Calu3 (cell line): ENCODE measurements around the gene KCTD1. TPM values are rescaled to one million over a fixed set of nuclear protein-coding genes. Genes with fewer than 3 reads are reported as not detected.

ENCODE experiments used
- BruUV-seq: library from RNA; stranded (reverse); fragments of 400-500 nt; replicated peaks from 2 replicates; lab custom pipeline; 2021; lab: Mats Ljungman, UMichigan
- CTCF ChIA-PET: fragments of 300-600 bp; sonication (Branson Sonifier 250); formaldehyde crosslinking; loops from one replicate; lab custom pipeline; 2022; ENCODE audit warnings: antibody characterized with exemption; lab: Charles Lee
- DNase-seq: peaks from one replicate; pipeline ENCODE4 v3.0.0; 2022
- H3K27ac Mint-ChIP-seq: one replicate; pipeline ENCODE4 v1.8.0; 2022; ENCODE audit warnings: mixed read lengths; ENCODE audit not compliant: unreplicated experiment
- H3K27me3 Mint-ChIP-seq: one replicate; pipeline ENCODE4 v1.8.0; 2022; ENCODE audit warnings: mixed read lengths; ENCODE audit not compliant: unreplicated experiment
- H3K36me3 Mint-ChIP-seq: one replicate; pipeline ENCODE4 v1.8.0; 2022; ENCODE audit warnings: mild to moderate bottlenecking, moderate library complexity, mixed read lengths; ENCODE audit not compliant: insufficient read depth, unreplicated experiment
- H3K4me1 Mint-ChIP-seq: one replicate; pipeline ENCODE4 v1.8.0; 2022; ENCODE audit warnings: mild to moderate bottlenecking, low read depth, mixed read lengths; ENCODE audit not compliant: unreplicated experiment
- H3K4me3 Mint-ChIP-seq: one replicate; pipeline ENCODE4 v1.8.0; 2022; ENCODE audit warnings: mild to moderate bottlenecking, low read depth, moderate library complexity, mixed read lengths; ENCODE audit not compliant: unreplicated experiment
- H3K9me3 Mint-ChIP-seq: one replicate; pipeline ENCODE4 v1.8.0; 2022; ENCODE audit warnings: low read depth, mixed read lengths; ENCODE audit not compliant: unreplicated experiment
- CTCF ChIP-seq: fragments of 200-600 bp; IDR thresholded peaks from one replicate; pipeline ENCODE4 v1.8.0; 2022; ENCODE audit warnings: antibody characterized with exemption; ENCODE audit not compliant: unreplicated experiment
- intact Hi-C: fragments of 100-400 bp; cut with micrococcal nuclease; formaldehyde crosslinking; loops from one replicate; pipeline ENCODE4 v1.10.0; 2022; ENCODE audit not compliant: unreplicated experiment
- total RNA-seq: library from RNA; stranded (reverse); gene quantifications from 2 replicates; pipeline ENCODE4 v1.2.3, GENCODE V29; 2022

KCTD1 gene
- total RNA-seq, 1 experiment from 2014 or later, result 54.1 TPM

GRCh38 chr18:26488417-26489009, 59.8 kb downstream of the KCTD1 start:
- peak; percentile 43 for DNase-seq
- TF ChIP-seq CTCF, result no peak
- H3K27ac Mint-ChIP-seq, result peak overlapping the region; percentile 91
- no peaks in the 10 kb centered on the region for H3K9me3 Mint-ChIP-seq
- H3K4me1 Mint-ChIP-seq, result peaks cover 76% of the 10 kb centered on the region
- no peaks in the 10 kb centered on the region for H3K27me3 Mint-ChIP-seq
- CTCF ChIA-PET, result interaction anchor here (0.8 to 2.4 kb wide), 7 partner anchors 11 to 132 kb away, joined by 3 to 9 read pairs (median 4); no protein-coding TSS in a partner anchor
- intact Hi-C loops, result loop anchor here (10.0 kb wide), 1 partner anchor 84 kb away; no protein-coding TSS in a partner anchor
- no TSS peak for BruUV-seq
- peak overlapping the region; percentile 9 for H3K4me3 Mint-ChIP-seq
- H3K36me3 Mint-ChIP-seq, result peaks cover 44% of the 10 kb centered on the region

GRCh38 chr18:26487437-26487836, 60.9 kb downstream of the KCTD1 start:
- intact Hi-C loops, result loop anchor here (1.0 to 10.0 kb wide), 2 partner anchors 24 to 83 kb away; no protein-coding TSS in a partner anchor
- no peaks in the 10 kb centered on the region for H3K9me3 Mint-ChIP-seq
- H3K4me3 Mint-ChIP-seq, result peak overlapping the region; percentile 43
- H3K4me1 Mint-ChIP-seq, result peaks cover 78% of the 10 kb centered on the region
- peak overlapping the region; percentile 91 for H3K27ac Mint-ChIP-seq
- CTCF ChIA-PET, result interaction anchor here (0.8 to 2.4 kb wide), 8 partner anchors 9 to 133 kb away, joined by 3 to 9 read pairs (median 4); no protein-coding TSS in a partner anchor
- BruUV-seq, result no TSS peak
- peak; percentile 86 for DNase-seq
- TF ChIP-seq CTCF, result no peak
- H3K27me3 Mint-ChIP-seq, result no peaks in the 10 kb centered on the region
- peaks cover 49% of the 10 kb centered on the region for H3K36me3 Mint-ChIP-seq

DNA sequence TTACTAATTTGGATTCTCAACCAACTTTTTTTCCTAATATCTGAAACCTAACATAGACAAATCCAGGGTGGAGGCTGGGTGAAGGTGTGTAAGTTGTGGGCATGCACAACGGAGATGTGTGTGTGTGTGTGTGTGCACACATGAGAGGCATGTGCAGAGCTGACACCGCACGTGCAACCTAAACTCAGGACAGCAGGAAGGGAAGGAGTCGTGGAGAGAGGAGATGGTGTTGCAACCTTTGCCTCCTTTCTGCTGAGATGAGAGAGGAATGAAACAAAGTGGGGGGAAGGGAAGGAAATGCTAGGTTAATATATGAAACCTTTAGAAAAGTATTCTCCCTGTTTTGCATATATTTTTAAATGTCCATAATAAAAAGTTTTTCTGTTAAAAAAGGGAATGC, 64.7 kb downstream of the KCTD1 start:
- no peak overlapping the region for H3K4me3 Mint-ChIP-seq
- no peaks in the 10 kb centered on the region for H3K27me3 Mint-ChIP-seq
- TF ChIP-seq CTCF, result no peak
- peak overlapping the region; percentile 99 for H3K27ac Mint-ChIP-seq
- CTCF ChIA-PET, result no interaction called here
- peaks cover 64% of the 10 kb centered on the region for H3K36me3 Mint-ChIP-seq
- BruUV-seq, result no TSS peak
- intact Hi-C loops, result loop anchor here (10.0 kb wide), 1 partner anchor 79 kb away; no protein-coding TSS in a partner anchor
- H3K9me3 Mint-ChIP-seq, result no peaks in the 10 kb centered on the region
- peaks cover 84% of the 10 kb centered on the region for H3K4me1 Mint-ChIP-seq
- no peak for DNase-seq

GRCh38 chr18:26482569-26482968, 65.8 kb downstream of the KCTD1 start:
- H3K4me1 Mint-ChIP-seq, result peaks cover 84% of the 10 kb centered on the region

More at GRCh38 chr18:26482569-26482968, 65.8 kb downstream of the KCTD1 start:
- no TSS peak for BruUV-seq
- intact Hi-C loops, result loop anchor here (10.0 kb wide), 1 partner anchor 78 kb away; no protein-coding TSS in a partner anchor
- Mint-ChIP-seq H3K4me3 (peak overlapping the region; percentile 20), H3K27me3 (no peaks in the 10 kb centered on the region), H3K36me3 (peaks cover 66% of the 10 kb centered on the region), H3K9me3 (no peaks in the 10 kb centered on the region), H3K27ac (peak overlapping the region; percentile 99)
- TF ChIP-seq CTCF, result peak; percentile 22
- DNase-seq, result peak; percentile 66
- CTCF ChIA-PET, result no interaction called here
